Pancreas (tissue), 10 donors: ENCODE results near the gene KLF1. TPM values are rescaled to one million over a fixed set of nuclear protein-coding genes. Genes with fewer than 3 reads are reported as not detected.

ENCODE experiments used
- ATAC-seq, 4 donors: fragments of 200-7000 bp; cut with Tn5 transposase; one replicate each; pipeline versions ENCODE4 v1.8.0 to v1.9.1; 2020; ENCODE audit warnings: mild to moderate bottlenecking in 4 of 4, moderate library complexity in 4 of 4
- DNase-seq, 6 donors: peaks; one replicate each; pipeline ENCODE4 v3.0.0-alpha.2; 2020
- FAIRE-seq: peaks from 2 replicates; lab custom pipeline; 2012; peaks lifted over from hg19 to GRCh38; lab: Jason Lieb, UNC
- H3K27ac ChIP-seq, 4 donors: fragments of 200-600 bp; sonication (generic); 1 replicate in 3 of 4; 2 replicates in 1 of 4; pipeline versions ENCODE4 v1.5.0 to v1.8.0; 2020
- H3K27me3 ChIP-seq, 4 donors: fragments of 200-600 bp; one replicate each; pipeline ENCODE4 v1.8.0; 2021
- H3K36me3 ChIP-seq, 3 donors: fragments of 200-600 bp; sonication (generic) in 1 of 3; one replicate each; pipeline versions ENCODE4 v1.5.0 to v1.8.0; 2020 to 2021
- H3K4me1 ChIP-seq, 3 donors: fragments of 200-600 bp; one replicate each; pipeline ENCODE4 v1.8.0; 2021
- H3K4me3 ChIP-seq, 4 donors: fragments of 200-600 bp; sonication (generic) in 2 of 4; one replicate each; pipeline versions ENCODE4 v1.5.0 to v1.8.0; 2020 to 2021
- H3K9me3 ChIP-seq, 4 donors: fragments of 200-600 bp; one replicate each; pipeline ENCODE4 v1.8.0; 2021
- CTCF ChIP-seq, 4 donors: fragments of 200-600 bp; sonication (generic) in 3 of 4; IDR thresholded peaks; one replicate each; pipeline versions ENCODE4 v1.5.0 to v1.8.0; 2021; ENCODE audit warnings: antibody characterized with exemption in 4 of 4
- WGBS, 2 donors: extraction: QIAGEN DNeasy Blood & Tissue Kit; methylation state at CpG; one replicate each; pipeline ENCODE4 v1.1.7; 2013; 5-methylcytosine and 5-hydroxymethylcytosine counted together
- intact Hi-C, 3 donors: fragments of 100-400 bp; cut with DNase I; formaldehyde crosslinking; loops; one replicate each; pipeline versions ENCODE4 v1.11.1 to v1.14.2; 2022
- polyA plus RNA-seq, 2 donors: library from polyadenylated mRNA; stranded (reverse); fragments of 200-250 nt; gene quantifications; one replicate each; pipeline ENCODE4 v1.2.3, GENCODE V29; 2013
- total RNA-seq, 6 donors: library from RNA; stranded (reverse); fragmentation: NEBNext Ultra II Directional in 4 of 6; extraction: Animal tissue kit (Norgen Biotek cat#: 25700) in 4 of 6; gene quantifications; one replicate each; pipeline versions ENCODE4 v1.2.1 to v1.2.4, GENCODE V29; 2021 to 2023
- donor health status: healthy with polysubstance abuse.
- donor health status: DM: no; HTN: no; CAD: no; lungs with moderate emphysema.
- donor health status: DM: no; HTN: no; CAD: no.
- donor health status: control.
- donor health status: control.
- donor health status: Bipolar disorder and iron deficiency.
- donor health status: DM: yes; HTN: yes; CAD: no.
- donor health status: DM: no; HTN: no; CAD: no.
- donor health status: DM: no; HTN: no; CAD: no.
- donor health status: DM: yes; HTN: yes; CAD: no.

Gene KLF1
- total and polyA plus RNA-seq, 8 donors = 0.12 to 0.22 TPM; not detected in 6

- no peaks in the 10 kb centered on the region for H3K4me1 ChIP-seq
- TF ChIP-seq CTCF (IDR thresholded peaks at IDR 0.05) = no peak
- no peaks in the 10 kb centered on the region for H3K36me3 ChIP-seq
- DNase-seq = no peak
- ATAC-seq = no peak
- no peak overlapping the region for H3K4me3 ChIP-seq
- intact Hi-C loops = no loop called here
- no peaks in the 10 kb centered on the region for H3K27me3 ChIP-seq
- no peak for FAIRE-seq
- WGBS, 2 donors = 88% methylated on average over 10 of the region's 10 CpGs
- no peak overlapping the region for H3K27ac ChIP-seq
- no peaks in the 10 kb centered on the region for H3K9me3 ChIP-seq
Measured at GRCh38 chr19:12868540-12869112, 18.4 kb downstream of the KLF1 start.

- H3K4me1 ChIP-seq = no peaks in the 10 kb centered on the region
- peak overlapping the region; percentile 7 to 39 (median 24) for H3K4me3 ChIP-seq
- H3K27me3 ChIP-seq = no peaks in the 10 kb centered on the region
- no peaks in the 10 kb centered on the region for H3K9me3 ChIP-seq
- no peak for FAIRE-seq
- intact Hi-C loops = no loop called here
- TF ChIP-seq CTCF (IDR thresholded peaks at IDR 0.05) = no peak
- peak; percentile 79 to 93 (median 84) for ATAC-seq
- WGBS, 2 donors = 10 to 16% methylated on average over 49 to 51 of the region's 51 CpGs
- H3K36me3 ChIP-seq = no peaks in the 10 kb centered on the region
- peak; percentile 49 to 86 (median 76) for DNase-seq
- H3K27ac ChIP-seq = peak overlapping the region in 1 of 4 donors; percentile 19
Measured at GRCh38 chr19:12867120-12868099, 19.6 kb downstream of the KLF1 start.

GRCh38 chr19:12866416-12867119 lies 20.4 kb downstream of the KLF1 start:
- FAIRE-seq = no peak
- peak overlapping the region in 1 of 4 donors; percentile 36 for H3K4me3 ChIP-seq
- H3K9me3 ChIP-seq = no peaks in the 10 kb centered on the region
- peak in 2 of 6 donors; percentile 48 to 52 for DNase-seq
- ATAC-seq = peak; percentile 29 to 75 (median 58)
- 75 to 81% methylated on average over 29 of the region's 29 CpGs for WGBS, 2 donors
- H3K4me1 ChIP-seq = no peaks in the 10 kb centered on the region
- H3K36me3 ChIP-seq = no peaks in the 10 kb centered on the region
- H3K27ac ChIP-seq = no peak overlapping the region
- TF ChIP-seq CTCF (IDR thresholded peaks at IDR 0.05) = no peak
- H3K27me3 ChIP-seq = no peaks in the 10 kb centered on the region
- intact Hi-C loops = no loop called here

GRCh38 chr19:12865746-12866415 lies 21.1 kb downstream of the KLF1 start:
- no peak for FAIRE-seq
- Histone ChIP-seq H3K9me3 (no peaks in the 10 kb centered on the region), H3K27ac (no peak overlapping the region), H3K4me1 (no peaks in the 10 kb centered on the region), H3K4me3 (no peak overlapping the region), H3K27me3 (no peaks in the 10 kb centered on the region), H3K36me3 (no peaks in the 10 kb centered on the region)
- DNase-seq = no peak
- no peak for TF ChIP-seq CTCF (IDR thresholded peaks at IDR 0.05)
- 80 to 82% methylated on average over 19 of the region's 19 CpGs for WGBS, 2 donors
- no peak for ATAC-seq
- intact Hi-C loops = no loop called here
